HFF-Myc (cell line): Measurements from ENCODE around the gene SLC2A9.

ENCODE experiments used
- DNase-seq: peaks from one replicate; pipeline ENCODE4 v3.0.0-alpha.2; 2011; ENCODE audit warnings: low read depth; ENCODE audit errors: extremely low read depth
- H3K4me3 ChIP-seq: replicated peaks from 2 replicates; pipeline ENCODE4 v1.5.1; 2011; ENCODE audit warnings: low read depth, mild to moderate bottlenecking, control low read depth, low read length
- CTCF ChIP-seq: IDR thresholded peaks from 2 replicates; pipeline ENCODE4 v1.5.1; 2012; ENCODE audit warnings: mild to moderate bottlenecking, low read depth, low read length, control low read depth; ENCODE audit errors: missing control alignments

SLC2A9 gene

GRCh38 chr4:9782136-9782436 lies 239.2 kb downstream of the SLC2A9 start:
- TF ChIP-seq CTCF, result no peak
- no peak overlapping the region for H3K4me3 ChIP-seq
- no peak for DNase-seq

- no peak within 1 kb of the TSS for H3K4me3 ChIP-seq
These were observed 239.8 kb downstream of the SLC2A9 start, which contains the start of gene DRD5 for GRCh38 chr4:9781343-9782135. DRD5 (plus strand) TSS chr4:9781634; CDS start chr4:9782030, 396 bp downstream.

More at GRCh38 chr4:9781343-9782135, 239.8 kb downstream of the SLC2A9 start, which contains the start of gene DRD5:
- TF ChIP-seq CTCF, result no peak
- DNase-seq, result no peak
